HG03520 (cell line): ENCODE measurements around the gene ABO.
"Not testable (repeated sequence)": the region's sequence is repeated elsewhere in the genome, so short reads cannot be mapped to it uniquely, and the experiment has no call there.

ENCODE experiments used
- ATAC-seq: cut with Tn5 transposase; IDR thresholded peaks from one replicate; pipeline ENCODE4 v1.9.1; 2021; ENCODE audit warnings: mild to moderate bottlenecking, moderate library complexity; ENCODE audit not compliant: unreplicated experiment

ABO gene

GRCh38 chr9:133264235-133264764, 10.7 kb downstream of the ABO start:
- ATAC-seq, result no peak

DNA sequence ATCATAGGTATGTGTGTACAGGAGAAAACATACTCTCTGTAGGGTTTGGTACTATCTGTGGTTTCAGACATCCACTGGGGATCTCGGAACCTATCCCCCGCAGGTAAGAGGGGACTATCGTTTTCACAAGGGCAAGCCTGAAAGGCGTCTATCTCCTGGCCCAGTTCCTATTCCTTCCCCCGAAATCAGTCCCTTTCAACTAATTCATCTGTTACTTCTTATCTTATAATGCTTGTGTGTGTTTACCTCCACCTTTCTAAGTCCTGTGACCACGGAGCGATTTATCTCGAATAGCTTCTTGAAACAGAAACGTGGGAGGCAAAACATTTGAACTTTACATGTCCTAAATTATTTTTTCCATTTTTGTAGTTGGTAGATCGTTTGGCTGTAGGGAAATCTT, 11.4 kb downstream of the ABO start:
- ATAC-seq, result no peak

DNA sequence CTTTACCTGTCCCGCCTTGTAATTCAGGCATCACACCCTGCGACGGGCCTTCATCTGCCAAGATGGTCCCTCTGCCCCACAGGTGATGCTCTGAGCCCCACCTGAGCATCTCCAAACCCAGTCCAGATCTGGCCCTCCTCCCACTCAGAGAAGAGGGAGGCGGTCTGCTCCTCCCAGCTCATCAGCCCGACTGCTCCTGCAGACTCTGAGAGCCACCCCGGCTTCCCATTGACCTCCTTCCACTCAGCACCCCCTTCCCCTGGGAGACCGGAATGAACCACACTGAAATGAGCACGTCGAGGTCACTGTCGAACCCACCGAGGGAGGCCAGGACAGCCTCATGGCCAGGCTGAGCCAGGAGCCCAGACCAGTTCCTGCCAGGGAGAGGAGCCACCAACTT, 12.8 kb downstream of the ABO start:
- no peak for ATAC-seq

DNA sequence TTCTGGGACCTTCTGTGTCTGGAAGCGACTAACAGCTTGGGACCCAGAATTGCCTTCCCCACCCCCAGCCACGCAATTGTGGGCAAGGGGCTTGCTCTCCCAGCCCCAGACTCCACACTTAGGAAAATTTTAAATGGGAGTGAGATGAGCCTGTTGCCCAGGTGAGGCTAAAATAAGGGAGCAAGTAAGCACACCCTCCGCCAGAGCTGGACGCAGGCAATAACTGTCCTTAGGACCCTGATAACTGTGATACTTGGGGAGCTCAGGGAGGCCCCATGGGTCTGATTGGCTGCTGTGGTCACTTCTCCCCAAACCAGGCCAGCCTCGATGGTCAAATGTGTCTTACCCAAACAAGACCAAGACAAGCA, 13.3 kb downstream of the ABO start:
- no peak for ATAC-seq

DNA sequence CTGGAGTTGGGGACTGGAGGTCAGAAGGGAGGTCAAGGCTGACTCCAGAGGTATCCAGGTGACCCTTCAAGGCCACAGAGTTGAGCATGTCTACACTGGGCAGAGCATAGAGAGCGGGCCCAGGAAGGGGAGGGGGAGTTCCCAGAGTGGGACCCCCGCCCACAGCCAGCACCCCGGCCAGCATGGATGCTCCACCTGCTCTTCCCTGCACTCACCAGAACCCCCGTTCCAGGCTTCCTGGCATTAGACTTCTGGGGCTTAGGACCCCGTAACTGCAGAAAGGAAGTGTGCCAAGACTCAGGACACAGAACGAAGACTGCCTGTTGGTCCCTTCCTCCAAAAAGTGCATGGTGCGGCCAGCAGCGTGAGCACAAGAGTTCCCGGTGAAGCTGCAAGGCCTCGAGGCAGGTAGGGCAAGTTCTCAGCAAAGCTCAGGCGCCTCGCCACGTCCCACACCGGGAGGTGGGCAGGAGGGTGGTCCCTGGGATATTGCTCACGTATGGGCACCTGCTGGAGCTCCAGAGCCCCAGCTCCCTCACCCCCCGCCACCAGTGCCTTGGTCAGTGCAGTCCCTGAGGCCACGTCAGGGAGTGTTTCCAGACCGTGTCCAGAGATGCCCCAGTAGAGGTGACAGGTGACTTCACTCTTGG, 13.8 kb downstream of the ABO start:
- ATAC-seq, result no peak

GRCh38 chr9:133260334-133261102, 14.5 kb downstream of the ABO start:
- ATAC-seq, result no peak

- no peak for ATAC-seq
Measured at GRCh38 chr9:133258061-133259015, 16.7 kb downstream of the ABO start.

- ATAC-seq, result no peak
Measured at GRCh38 chr9:133257465-133257956, 17.5 kb downstream of the ABO start.

- no peak for ATAC-seq
Measured at GRCh38 chr9:133256686-133257091, 18.3 kb downstream of the ABO start.

- no peak for ATAC-seq
Measured at GRCh38 chr9:133256136-133256461, 18.9 kb downstream of the ABO start.

DNA sequence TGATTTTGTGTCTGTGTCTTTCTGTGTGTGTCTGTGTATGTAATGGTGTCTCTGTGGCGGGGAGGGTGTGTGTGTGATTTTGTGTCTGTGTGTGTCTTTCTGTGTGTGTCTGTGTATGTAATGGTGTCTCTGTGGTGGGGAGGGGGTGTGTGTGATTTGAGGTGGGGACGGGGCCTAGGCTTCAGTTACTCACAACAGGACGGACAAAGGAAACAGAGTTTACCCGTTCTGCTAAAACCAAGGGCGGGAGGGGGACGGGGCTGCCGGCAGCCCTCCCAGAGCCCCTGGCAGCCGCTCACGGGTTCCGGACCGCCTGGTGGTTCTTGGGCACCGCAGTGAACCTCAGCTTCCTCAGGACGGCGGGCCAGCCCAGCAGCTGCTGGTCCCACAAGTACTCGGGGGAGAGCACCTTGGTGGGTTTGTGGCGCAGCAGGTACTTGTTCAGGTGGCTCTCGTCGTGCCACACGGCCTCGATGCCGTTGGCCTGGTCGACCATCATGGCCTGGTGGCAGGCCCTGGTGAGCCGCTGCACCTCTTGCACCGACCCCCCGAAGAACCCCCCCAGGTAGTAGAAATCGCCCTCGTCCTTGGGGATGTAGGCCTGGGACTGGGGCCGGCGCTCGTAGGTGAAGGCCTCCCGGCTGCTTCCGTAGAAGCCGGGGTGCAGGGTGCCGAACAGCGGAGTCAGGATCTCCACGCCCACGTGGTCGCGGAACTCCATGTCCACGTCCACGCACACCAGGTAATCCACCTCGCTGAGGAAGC, 19.4 kb downstream of the ABO start:
- ATAC-seq, result no peak

DNA sequence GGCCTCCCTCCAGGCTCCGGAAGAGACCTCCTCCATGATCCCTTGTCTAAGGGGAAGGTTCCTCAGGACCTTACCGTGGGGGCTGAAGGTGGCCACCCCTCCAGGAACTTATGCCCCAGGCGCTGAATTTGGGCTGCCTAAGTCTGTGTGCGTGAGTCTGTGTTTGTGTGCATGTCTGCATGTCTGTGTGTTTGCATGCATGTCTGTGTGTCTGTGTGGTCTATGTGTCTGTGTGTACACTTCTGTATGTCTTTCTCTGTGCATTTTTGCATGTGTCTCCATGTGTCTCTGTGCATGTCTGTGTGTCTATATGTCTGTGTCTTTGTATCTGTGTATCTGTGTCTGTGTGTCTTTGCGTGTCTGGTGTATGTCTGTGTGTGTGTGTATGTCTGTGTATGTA, 20.5 kb downstream of the ABO start:
- ATAC-seq, result no peak

GRCh38 chr9:133253268-133253667, 21.7 kb downstream of the ABO start:
- no peak for ATAC-seq

GRCh38 chr9:133252301-133253020, 22.5 kb downstream of the ABO start:
- no peak for ATAC-seq

GRCh38 chr9:133251773-133252172, 23.2 kb downstream of the ABO start:
- ATAC-seq, result no peak

GRCh38 chr9:133251221-133251620, 23.8 kb downstream of the ABO start:
- ATAC-seq, result not testable (repeated sequence)

- no peak for ATAC-seq
Measured at GRCh38 chr9:133250741-133251170, 24.2 kb downstream of the ABO start.

- ATAC-seq, result no peak
Measured at GRCh38 chr9:133249337-133249736, 25.7 kb downstream of the ABO start.

GRCh38 chr9:133248726-133249295, 26.2 kb downstream of the ABO start:
- no peak for ATAC-seq
